Measurements from ENCODE around the gene ZNF212.

The ZNF212 gene

DNA sequence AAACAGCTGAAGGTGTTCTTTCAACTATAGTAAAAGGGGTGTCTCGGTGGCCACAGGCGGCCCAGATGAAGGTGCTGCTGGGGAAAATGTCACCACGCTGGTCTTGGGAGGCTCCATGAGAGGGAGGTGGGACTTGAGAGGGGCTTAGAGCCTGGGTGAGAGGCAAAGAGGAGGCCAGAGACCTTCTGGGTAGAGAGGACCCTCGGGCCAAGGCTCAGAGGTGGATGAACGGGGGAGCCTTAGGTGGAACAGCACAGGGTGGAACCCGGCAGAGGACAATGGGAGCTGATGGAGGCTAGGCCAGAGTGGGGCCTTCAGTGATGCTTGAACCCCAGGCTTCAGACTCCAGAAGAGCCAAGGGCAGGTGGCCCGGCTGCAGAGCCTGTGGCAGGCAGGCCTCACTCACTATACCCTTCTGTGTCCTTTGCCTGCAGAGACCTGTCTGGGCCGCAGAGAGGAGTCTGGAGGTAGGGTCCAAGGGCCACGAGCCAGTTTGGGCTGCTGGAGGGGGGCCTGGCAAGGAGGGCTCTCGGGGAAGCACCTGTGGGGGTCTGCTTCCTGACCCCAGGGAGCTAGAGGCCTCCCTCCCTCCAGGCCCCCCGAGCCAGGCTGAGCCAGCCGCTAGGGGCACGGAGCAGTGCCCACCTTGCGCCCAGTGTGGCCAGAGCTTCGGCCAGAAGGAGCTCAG lies 54.6 kb downstream of the ZNF212 start:
- Histone ChIP-seq H3K36me3 (ENCODE audit: control insufficient read depth, insufficient read depth, low read length) (no peaks in the 10 kb centered on the region), H3K27me3 (ENCODE audit: control insufficient read depth, insufficient read depth, low read length) (no peaks in the 10 kb centered on the region), H3K9me3 (ENCODE audit: control insufficient read depth, low read length) (no peaks in the 10 kb centered on the region), H3K4me3 (ENCODE audit: low read length) (no peak overlapping the region), H3K4me1 (ENCODE audit: control insufficient read depth, insufficient read depth, low read length) (no peaks in the 10 kb centered on the region), H3K9ac (ENCODE audit: low read length) (no peak overlapping the region)

DNA sequence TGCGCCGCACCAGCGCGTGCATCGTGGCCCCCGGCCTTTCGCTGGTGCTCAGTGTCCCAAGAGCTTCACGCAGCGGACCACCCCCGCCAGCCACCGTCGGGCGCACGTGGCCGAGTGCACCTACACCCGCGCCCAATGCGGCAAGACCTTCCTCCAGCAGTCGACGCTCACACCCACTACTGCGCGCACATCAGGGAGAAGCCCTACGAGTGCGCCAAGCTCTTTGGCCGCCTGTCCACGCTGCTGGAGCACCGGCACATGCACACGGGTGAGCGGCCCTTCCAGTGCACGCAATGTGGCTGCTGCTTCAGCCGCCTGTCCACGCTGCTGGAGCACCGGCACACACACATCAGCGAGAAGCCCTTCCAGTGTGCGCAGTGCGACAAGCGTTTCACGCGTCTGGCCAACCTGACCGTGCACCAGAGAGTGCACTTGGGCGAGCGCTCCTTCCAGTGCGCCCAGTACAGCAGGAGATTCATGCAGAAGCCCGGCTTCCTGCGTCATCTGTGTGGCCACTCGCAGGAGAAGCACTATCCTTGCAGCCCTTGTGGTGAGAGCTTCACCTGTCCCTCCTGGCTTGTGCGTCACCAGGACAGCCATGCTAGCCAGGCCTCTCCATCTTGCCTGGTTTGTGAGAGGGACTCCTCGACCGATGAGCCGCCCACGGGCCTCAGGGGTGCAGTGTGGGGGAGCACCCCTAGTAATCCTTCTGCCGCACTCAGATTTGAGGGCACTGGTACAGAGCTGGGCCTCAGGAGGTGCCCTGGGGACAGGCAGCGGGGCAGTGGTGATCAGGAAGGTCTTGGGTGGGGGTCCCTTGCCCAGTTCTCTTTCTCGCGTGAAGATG lies 55.4 kb downstream of the ZNF212 start:
- Histone ChIP-seq H3K36me3 (ENCODE audit: control insufficient read depth, insufficient read depth, low read length) (no peaks in the 10 kb centered on the region), H3K4me3 (ENCODE audit: low read length) (no peak overlapping the region)

DNA sequence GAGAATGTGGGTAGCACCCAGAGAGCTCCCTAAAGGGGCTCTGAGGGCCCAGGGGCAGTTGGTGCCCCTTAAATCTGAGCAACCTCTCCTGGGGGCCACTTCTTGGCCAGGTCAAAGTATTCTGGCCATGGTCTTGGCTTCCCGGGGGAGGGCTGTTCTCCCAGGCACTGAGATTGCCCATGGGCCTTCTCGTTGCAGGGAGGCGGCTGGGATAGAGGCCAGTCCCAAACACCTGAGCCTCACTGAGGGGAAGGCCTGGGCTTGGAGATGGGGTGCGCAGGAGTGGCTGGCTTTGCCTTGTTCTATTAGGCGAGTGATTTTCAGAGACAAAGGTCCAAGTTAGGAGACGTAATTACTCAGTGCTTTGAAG lies 56.0 kb downstream of the ZNF212 start:
- H3K9me3 ChIP-seq (ENCODE audit: control insufficient read depth, low read length), result no peaks in the 10 kb centered on the region
- no peak overlapping the region for H3K9ac ChIP-seq (ENCODE audit: low read length)
- no peak overlapping the region for H3K4me3 ChIP-seq (ENCODE audit: low read length)
- H3K4me1 ChIP-seq (ENCODE audit: control insufficient read depth, insufficient read depth, low read length), result no peaks in the 10 kb centered on the region
- no peaks in the 10 kb centered on the region for H3K27me3 ChIP-seq (ENCODE audit: control insufficient read depth, insufficient read depth, low read length)
- H3K36me3 ChIP-seq (ENCODE audit: control insufficient read depth, insufficient read depth, low read length), result no peaks in the 10 kb centered on the region

More for the DNA sequence above, 55.4 kb downstream of the ZNF212 start:
- Histone ChIP-seq H3K9me3 (ENCODE audit: control insufficient read depth, low read length) (no peaks in the 10 kb centered on the region), H3K9ac (ENCODE audit: low read length) (no peak overlapping the region), H3K4me1 (ENCODE audit: control insufficient read depth, insufficient read depth, low read length) (no peaks in the 10 kb centered on the region), H3K27me3 (ENCODE audit: control insufficient read depth, insufficient read depth, low read length) (no peaks in the 10 kb centered on the region)

DNA sequence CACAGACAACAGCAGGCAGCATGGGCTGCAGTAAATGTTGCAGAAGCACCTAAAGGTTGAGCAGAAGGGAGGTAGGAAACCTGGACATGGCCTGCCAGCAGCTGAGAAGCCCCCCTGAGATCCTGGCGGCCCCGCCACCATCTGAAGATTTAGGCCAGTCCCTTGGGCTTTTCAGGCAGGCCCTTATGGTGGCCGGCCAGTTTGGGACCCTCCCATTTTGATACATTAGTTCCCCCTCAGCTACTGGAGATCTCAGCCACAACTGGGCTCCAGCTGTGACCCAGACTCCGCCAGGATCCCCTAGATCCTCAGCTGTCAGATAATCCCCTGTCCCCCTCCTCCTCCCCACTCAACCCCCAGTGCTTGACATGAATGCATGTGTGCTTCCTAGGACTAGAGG lies 56.9 kb downstream of the ZNF212 start:
- Histone ChIP-seq H3K36me3 (ENCODE audit: control insufficient read depth, insufficient read depth, low read length) (no peaks in the 10 kb centered on the region), H3K27me3 (ENCODE audit: control insufficient read depth, insufficient read depth, low read length) (no peaks in the 10 kb centered on the region), H3K9ac (ENCODE audit: low read length) (no peak overlapping the region), H3K4me1 (ENCODE audit: control insufficient read depth, insufficient read depth, low read length) (no peaks in the 10 kb centered on the region), H3K4me3 (ENCODE audit: low read length) (no peak overlapping the region), H3K9me3 (ENCODE audit: control insufficient read depth, low read length) (no peaks in the 10 kb centered on the region)

DNA sequence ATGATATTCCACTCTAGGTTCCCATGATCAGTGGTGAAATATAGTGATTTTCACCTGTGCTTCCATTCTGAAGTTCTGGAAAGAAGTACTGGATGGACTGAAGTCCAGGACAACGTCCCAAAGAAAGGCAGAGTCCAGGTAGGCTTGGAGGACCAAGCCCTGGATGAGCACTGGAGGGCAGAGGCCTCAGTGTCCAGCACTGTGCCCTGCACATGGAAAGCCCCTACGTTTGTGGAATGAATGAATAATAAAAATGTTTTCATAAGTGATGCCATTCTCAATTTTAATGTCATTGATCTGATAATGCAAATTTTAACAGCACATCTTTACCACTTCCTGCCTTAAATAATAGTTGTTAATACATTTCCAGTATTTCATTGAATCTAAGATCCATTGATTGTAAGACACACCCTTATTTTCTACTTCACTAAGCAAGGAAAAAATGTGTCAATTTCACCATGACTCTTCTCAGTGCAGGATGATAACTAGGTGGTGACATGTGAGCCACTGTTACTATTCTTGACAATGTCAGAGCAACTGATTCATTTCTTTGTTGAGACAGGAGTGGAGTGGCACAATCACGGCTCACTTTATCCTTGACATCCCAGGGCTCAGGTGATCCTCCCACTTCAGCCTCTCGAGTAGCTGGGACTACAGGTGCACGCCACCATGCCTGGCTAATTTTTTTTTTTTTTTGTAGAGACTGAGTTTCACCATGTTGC lies 57.7 kb downstream of the ZNF212 start:
- no peaks in the 10 kb centered on the region for H3K36me3 ChIP-seq (ENCODE audit: control insufficient read depth, insufficient read depth, low read length)
- no peaks in the 10 kb centered on the region for H3K9me3 ChIP-seq (ENCODE audit: control insufficient read depth, low read length)
- no peak overlapping the region for H3K4me3 ChIP-seq (ENCODE audit: low read length)
- no peaks in the 10 kb centered on the region for H3K4me1 ChIP-seq (ENCODE audit: control insufficient read depth, insufficient read depth, low read length)
- no peaks in the 10 kb centered on the region for H3K27me3 ChIP-seq (ENCODE audit: control insufficient read depth, insufficient read depth, low read length)
- no peak overlapping the region for H3K9ac ChIP-seq (ENCODE audit: low read length)

DNA sequence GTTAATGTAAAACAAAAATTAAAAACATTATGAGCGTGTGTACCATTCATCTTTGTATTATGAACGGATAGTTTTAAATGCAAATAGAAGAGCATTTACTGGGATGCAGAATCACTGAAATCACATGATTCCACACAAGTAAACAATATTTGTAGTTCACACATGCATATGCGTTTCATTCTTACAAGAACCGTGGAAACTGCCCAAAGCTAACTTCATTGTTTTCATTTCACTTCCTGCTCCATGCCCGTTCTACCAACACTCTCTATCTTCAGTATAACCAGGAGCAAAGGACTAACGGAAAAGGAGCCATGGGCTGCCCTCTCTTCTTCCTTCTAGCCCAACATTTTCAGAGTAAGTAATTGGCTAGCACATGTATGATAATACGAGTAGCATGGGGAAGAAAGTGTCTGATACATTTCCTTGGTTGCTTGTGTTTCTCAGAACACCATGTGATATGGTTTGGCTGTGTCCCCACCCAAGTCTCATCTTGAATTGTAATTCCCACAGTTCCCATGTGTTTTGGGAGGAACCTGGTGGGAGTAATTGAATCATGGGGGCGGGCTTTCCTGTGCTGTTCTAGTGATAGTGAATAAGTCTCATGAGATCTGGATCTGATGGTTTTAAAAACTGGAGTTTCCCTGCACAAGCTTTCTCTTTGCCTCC lies 61.3 kb downstream of the ZNF212 start:
- Histone ChIP-seq H3K4me3 (ENCODE audit: low read length) (no peak overlapping the region), H3K36me3 (ENCODE audit: control insufficient read depth, insufficient read depth, low read length) (no peaks in the 10 kb centered on the region), H3K9ac (ENCODE audit: low read length) (no peak overlapping the region), H3K27me3 (ENCODE audit: control insufficient read depth, insufficient read depth, low read length) (no peaks in the 10 kb centered on the region), H3K9me3 (ENCODE audit: control insufficient read depth, low read length) (no peaks in the 10 kb centered on the region), H3K4me1 (ENCODE audit: control insufficient read depth, insufficient read depth, low read length) (no peaks in the 10 kb centered on the region)

DNA sequence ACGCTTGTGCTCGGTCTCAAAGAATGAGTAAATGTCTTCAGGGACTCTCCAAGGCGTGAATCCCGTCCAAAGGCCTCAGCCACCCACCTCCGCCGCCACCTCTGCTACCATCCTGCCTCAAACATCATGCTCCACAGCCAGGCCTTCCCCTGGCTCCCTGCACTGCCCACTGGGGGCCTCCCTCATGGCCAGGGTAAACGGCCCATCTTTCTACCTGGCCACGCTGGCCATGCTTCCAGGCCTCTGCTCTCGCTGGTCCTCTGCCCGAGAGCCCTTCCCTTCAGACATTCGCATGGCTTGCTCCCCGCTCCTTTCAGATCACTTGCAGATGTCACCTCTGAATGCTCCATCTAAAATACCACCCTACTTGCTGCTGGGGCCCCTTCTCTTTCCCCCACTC lies 62.8 kb downstream of the ZNF212 start:
- H3K9me3 ChIP-seq (ENCODE audit: control insufficient read depth, low read length), result no peaks in the 10 kb centered on the region
- H3K4me3 ChIP-seq (ENCODE audit: low read length), result no peak overlapping the region
- no peaks in the 10 kb centered on the region for H3K36me3 ChIP-seq (ENCODE audit: control insufficient read depth, insufficient read depth, low read length)
- no peak overlapping the region for H3K9ac ChIP-seq (ENCODE audit: low read length)
- no peaks in the 10 kb centered on the region for H3K4me1 ChIP-seq (ENCODE audit: control insufficient read depth, insufficient read depth, low read length)
- H3K27me3 ChIP-seq (ENCODE audit: control insufficient read depth, insufficient read depth, low read length), result no peaks in the 10 kb centered on the region

DNA sequence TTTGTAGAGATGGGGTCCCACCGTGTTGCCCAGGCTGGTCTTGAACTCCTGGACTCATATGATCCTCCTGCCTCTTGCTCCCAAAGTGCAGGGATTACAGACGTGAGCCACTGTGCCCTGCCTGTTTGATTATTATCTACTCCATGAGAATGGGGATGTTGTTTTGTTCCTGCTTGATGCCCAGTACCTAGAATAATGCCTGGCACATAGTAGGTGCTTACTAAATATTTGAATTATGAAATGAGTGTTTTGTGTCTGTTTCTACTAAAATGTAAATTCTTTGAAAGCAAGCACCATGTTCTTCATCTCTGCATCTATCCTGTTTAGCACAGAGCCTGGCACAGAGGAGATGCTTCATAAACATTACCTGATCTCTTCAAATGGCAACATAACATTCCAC lies 63.4 kb downstream of the ZNF212 start:
- no peak overlapping the region for H3K9ac ChIP-seq (ENCODE audit: low read length)
- no peak overlapping the region for H3K4me3 ChIP-seq (ENCODE audit: low read length)

DNA sequence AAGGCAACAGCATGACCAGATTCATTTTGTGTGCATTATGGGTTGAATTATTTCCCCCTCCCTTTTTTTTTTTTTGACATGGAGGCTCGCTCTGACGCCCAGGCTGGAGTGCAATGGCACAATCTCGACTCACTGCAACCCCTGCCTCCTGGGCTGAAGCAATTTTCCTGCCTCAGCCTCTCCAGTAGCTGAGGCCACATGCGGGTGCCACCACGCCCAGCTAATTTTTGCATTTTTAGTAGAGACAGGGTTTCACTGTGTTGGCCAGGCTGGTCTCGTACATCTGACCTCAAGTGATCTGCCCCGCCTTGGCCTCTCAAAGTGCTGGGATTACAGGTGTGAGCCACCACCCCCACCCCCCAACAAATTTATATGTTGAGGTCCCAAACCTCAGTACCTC lies 64.6 kb downstream of the ZNF212 start:
- Histone ChIP-seq H3K4me1 (ENCODE audit: control insufficient read depth, insufficient read depth, low read length) (no peaks in the 10 kb centered on the region), H3K36me3 (ENCODE audit: control insufficient read depth, insufficient read depth, low read length) (no peaks in the 10 kb centered on the region), H3K4me3 (ENCODE audit: low read length) (no peak overlapping the region), H3K27me3 (ENCODE audit: control insufficient read depth, insufficient read depth, low read length) (no peaks in the 10 kb centered on the region), H3K9me3 (ENCODE audit: control insufficient read depth, low read length) (no peaks in the 10 kb centered on the region), H3K9ac (ENCODE audit: low read length) (no peak overlapping the region)

More for the DNA sequence above, 63.4 kb downstream of the ZNF212 start:
- no peaks in the 10 kb centered on the region for H3K36me3 ChIP-seq (ENCODE audit: control insufficient read depth, insufficient read depth, low read length)
- no peaks in the 10 kb centered on the region for H3K27me3 ChIP-seq (ENCODE audit: control insufficient read depth, insufficient read depth, low read length)
- no peaks in the 10 kb centered on the region for H3K4me1 ChIP-seq (ENCODE audit: control insufficient read depth, insufficient read depth, low read length)
- no peaks in the 10 kb centered on the region for H3K9me3 ChIP-seq (ENCODE audit: control insufficient read depth, low read length)
